Activated T-helper 2 cell treated with anti-CD3 and anti-CD28 coated beads, Interferon-gamma antibody, Interleukin-2, Interleukin-4, amounts not matched to agents 10 μg/mL and 5 μg/mL and 100 μg/mL, durations not matched to agents 14 hours and 24 hours and 36 hours (primary cell): ENCODE data around the gene OTOL1. TPM values are rescaled to one million over a fixed set of nuclear protein-coding genes. Genes with fewer than 3 reads are reported as not detected.
"Not testable (repeated sequence)": the region's sequence is repeated elsewhere in the genome, so short reads cannot be mapped to it uniquely, and the experiment has no call there.

ENCODE experiments used
- DNase-seq: peaks from one replicate; pipeline ENCODE4 v3.0.0; 2021; ENCODE audit warnings: low spot score
- H3K27ac Mint-ChIP-seq: one replicate; pipeline ENCODE4 v1.8.0; 2021; ENCODE audit warnings: mixed read lengths
- H3K27me3 Mint-ChIP-seq: one replicate; pipeline ENCODE4 v1.8.0; 2021; ENCODE audit warnings: low read depth, mixed read lengths
- H3K36me3 Mint-ChIP-seq: one replicate; pipeline ENCODE4 v1.8.0; 2021; ENCODE audit warnings: low read depth, mixed read lengths
- H3K4me1 Mint-ChIP-seq: one replicate; pipeline ENCODE4 v1.8.0; 2021; ENCODE audit warnings: low read depth, mixed read lengths
- H3K4me3 Mint-ChIP-seq: one replicate; pipeline ENCODE4 v1.8.0; 2021; ENCODE audit warnings: low read depth, mild to moderate bottlenecking, moderate library complexity, mixed read lengths
- H3K9me3 Mint-ChIP-seq: one replicate; pipeline ENCODE4 v1.8.0; 2021; ENCODE audit warnings: mixed read lengths
- intact Hi-C: fragments of 100-400 bp; cut with micrococcal nuclease; formaldehyde crosslinking; loops from one replicate; pipeline ENCODE4 v1.15.1; 2023
- total RNA-seq: library from RNA; stranded (reverse); gene quantifications from 2 replicates; pipeline ENCODE4 v1.2.3, GENCODE V29; 2022

Gene OTOL1
- total RNA-seq, 1 donor from 2014 or later, result not detected

DNA sequence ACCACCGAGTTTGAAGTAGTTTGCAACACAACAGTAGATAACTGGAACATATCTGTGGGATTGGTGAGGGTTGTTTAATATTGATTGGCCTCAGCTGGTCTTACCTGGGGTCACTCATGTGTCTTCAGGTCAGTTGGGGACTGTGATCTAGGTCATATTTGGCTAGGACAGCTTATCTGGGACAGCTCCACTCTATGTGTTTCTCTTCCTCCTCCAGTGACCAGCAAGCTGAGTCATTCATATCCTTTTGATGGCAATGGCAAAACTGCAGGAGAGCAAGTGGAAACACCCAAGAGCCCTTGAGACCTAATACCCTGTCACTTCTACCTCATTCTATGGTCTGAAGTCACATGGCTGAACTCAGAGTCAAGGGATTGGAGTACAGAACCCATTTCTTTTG lies 5.8 kb upstream of the OTOL1 start:
- H3K27ac Mint-ChIP-seq, DNase-seq, H3K9me3 Mint-ChIP-seq, H3K4me3 Mint-ChIP-seq, H3K36me3 Mint-ChIP-seq, H3K4me1 Mint-ChIP-seq, intact Hi-C loops, H3K27me3 Mint-ChIP-seq: not testable (repeated sequence)

- intact Hi-C loops, result no loop called here
- DNase-seq, result no peak
- Mint-ChIP-seq H3K4me3 (no peak overlapping the region), H3K4me1 (no peaks in the 10 kb centered on the region), H3K36me3 (no peaks in the 10 kb centered on the region), H3K9me3 (no peaks in the 10 kb centered on the region), H3K27ac (no peak overlapping the region), H3K27me3 (no peaks in the 10 kb centered on the region)
Observed at GRCh38 chr3:161498259-161498921, 1.8 kb downstream of the OTOL1 start.

GRCh38 chr3:161500068-161500796 lies 3.6 kb downstream of the OTOL1 start:
- H3K4me1 Mint-ChIP-seq, result no peaks in the 10 kb centered on the region
- no peak for DNase-seq
- H3K27me3 Mint-ChIP-seq, result no peaks in the 10 kb centered on the region
- no peak overlapping the region for H3K27ac Mint-ChIP-seq
- no peaks in the 10 kb centered on the region for H3K36me3 Mint-ChIP-seq
- no peaks in the 10 kb centered on the region for H3K9me3 Mint-ChIP-seq
- H3K4me3 Mint-ChIP-seq, result no peak overlapping the region
- intact Hi-C loops, result no loop called here

DNA sequence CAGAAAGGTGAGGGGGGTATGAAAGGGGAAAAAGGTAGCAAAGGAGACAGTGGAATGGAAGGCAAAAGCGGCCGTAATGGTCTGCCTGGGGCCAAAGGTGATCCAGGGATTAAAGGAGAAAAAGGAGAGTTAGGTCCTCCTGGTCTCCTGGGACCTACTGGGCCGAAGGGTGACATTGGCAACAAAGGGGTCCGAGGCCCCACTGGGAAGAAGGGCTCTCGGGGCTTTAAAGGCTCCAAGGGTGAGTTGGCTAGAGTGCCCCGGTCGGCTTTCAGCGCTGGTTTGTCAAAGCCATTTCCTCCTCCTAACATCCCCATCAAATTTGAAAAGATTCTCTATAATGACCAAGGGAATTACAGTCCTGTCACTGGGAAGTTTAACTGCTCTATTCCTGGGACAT lies 6.7 kb downstream of the OTOL1 start:
- no peaks in the 10 kb centered on the region for H3K9me3 Mint-ChIP-seq
- intact Hi-C loops, result no loop called here

DNA sequence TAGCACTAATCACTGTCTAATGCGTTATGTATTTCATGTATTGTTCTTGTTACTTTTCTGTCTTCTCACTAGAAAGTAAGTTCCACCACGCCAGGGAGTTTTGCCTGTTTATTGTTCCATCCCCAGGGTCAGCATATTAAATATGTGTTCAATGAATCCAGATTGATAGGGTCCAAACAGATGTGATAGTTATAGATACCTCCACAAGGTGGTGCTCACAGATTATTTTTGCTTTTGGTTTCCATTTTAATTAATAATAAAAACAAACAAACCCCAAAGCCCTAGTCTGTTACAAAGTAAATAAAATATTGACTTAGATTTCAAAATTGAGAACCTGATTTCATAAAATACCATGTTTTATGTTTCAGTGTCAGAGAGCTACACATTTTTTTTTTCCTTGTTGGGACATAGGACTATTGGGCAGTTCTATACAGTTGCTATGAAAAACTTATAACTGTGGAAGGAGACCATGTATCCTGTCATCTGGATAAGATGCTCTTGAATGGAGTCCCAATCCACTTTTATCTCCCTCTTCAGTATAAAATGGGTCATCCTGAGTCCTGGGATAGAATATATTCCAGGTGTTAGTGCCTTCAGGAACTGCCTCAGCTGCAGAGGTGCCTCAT lies 12.4 kb downstream of the OTOL1 start:
- Mint-ChIP-seq H3K9me3 (no peaks in the 10 kb centered on the region), H3K4me1 (no peaks in the 10 kb centered on the region), H3K4me3 (no peak overlapping the region), H3K27me3 (no peaks in the 10 kb centered on the region), H3K36me3 (no peaks in the 10 kb centered on the region), H3K27ac (no peak overlapping the region)
- no peak for DNase-seq
- intact Hi-C loops, result no loop called here

More for the DNA sequence above, 6.7 kb downstream of the OTOL1 start:
- Mint-ChIP-seq H3K4me1 (no peaks in the 10 kb centered on the region), H3K36me3 (no peaks in the 10 kb centered on the region), H3K4me3 (no peak overlapping the region), H3K27me3 (no peaks in the 10 kb centered on the region), H3K27ac (no peak overlapping the region)
- DNase-seq, result no peak

GRCh38 chr3:161510510-161511260 lies 14.1 kb downstream of the OTOL1 start:
- no peak for DNase-seq
- Mint-ChIP-seq H3K9me3 (no peaks in the 10 kb centered on the region), H3K27me3 (no peaks in the 10 kb centered on the region), H3K27ac (no peak overlapping the region), H3K4me1 (no peaks in the 10 kb centered on the region), H3K36me3 (no peaks in the 10 kb centered on the region), H3K4me3 (no peak overlapping the region)
- intact Hi-C loops, result no loop called here

DNA sequence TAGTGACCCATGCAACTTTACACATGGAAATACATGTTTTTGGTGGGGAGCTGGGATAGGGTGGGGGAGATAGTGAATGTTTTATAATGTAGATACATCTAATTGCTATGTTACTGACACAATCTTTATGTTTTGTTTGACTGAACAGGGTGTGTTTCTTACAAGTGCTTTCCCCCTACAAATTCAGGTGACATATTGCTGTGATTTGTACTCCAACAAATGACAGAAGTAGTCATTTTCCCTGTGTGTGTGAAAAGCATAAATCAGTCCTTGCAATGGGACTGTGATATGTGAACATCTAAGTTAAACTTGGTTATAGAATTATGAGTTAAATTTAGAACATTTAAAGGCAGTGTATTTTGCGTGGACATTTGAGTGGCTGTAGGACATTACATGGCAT lies 27.3 kb downstream of the OTOL1 start:
- no peak overlapping the region for H3K4me3 Mint-ChIP-seq

GRCh38 chr3:161531930-161532329 lies 35.3 kb downstream of the OTOL1 start:
- Mint-ChIP-seq H3K4me3 (no peak overlapping the region), H3K4me1 (no peaks in the 10 kb centered on the region), H3K27me3 (no peaks in the 10 kb centered on the region), H3K9me3 (no peaks in the 10 kb centered on the region), H3K27ac (no peak overlapping the region), H3K36me3 (no peaks in the 10 kb centered on the region)
- DNase-seq, result no peak
- intact Hi-C loops, result no loop called here

More for the DNA sequence above, 27.3 kb downstream of the OTOL1 start:
- Mint-ChIP-seq H3K4me1 (no peaks in the 10 kb centered on the region), H3K27me3 (no peaks in the 10 kb centered on the region), H3K36me3 (no peaks in the 10 kb centered on the region), H3K9me3 (no peaks in the 10 kb centered on the region), H3K27ac (no peak overlapping the region)
- DNase-seq, result no peak
- intact Hi-C loops, result no loop called here

- no peaks in the 10 kb centered on the region for H3K27me3 Mint-ChIP-seq
- H3K36me3 Mint-ChIP-seq, result no peaks in the 10 kb centered on the region
- no peaks in the 10 kb centered on the region for H3K4me1 Mint-ChIP-seq
- intact Hi-C loops, result no loop called here
- H3K9me3 Mint-ChIP-seq, result no peaks in the 10 kb centered on the region
- no peak overlapping the region for H3K4me3 Mint-ChIP-seq
- no peak for DNase-seq
- no peak overlapping the region for H3K27ac Mint-ChIP-seq
Observed at GRCh38 chr3:161540594-161540993, 44.0 kb downstream of the OTOL1 start.

- DNase-seq, result no peak
- peaks cover 2% of the 10 kb centered on the region for H3K27me3 Mint-ChIP-seq
Observed at GRCh38 chr3:161545824-161546223, 49.2 kb downstream of the OTOL1 start.

DNA sequence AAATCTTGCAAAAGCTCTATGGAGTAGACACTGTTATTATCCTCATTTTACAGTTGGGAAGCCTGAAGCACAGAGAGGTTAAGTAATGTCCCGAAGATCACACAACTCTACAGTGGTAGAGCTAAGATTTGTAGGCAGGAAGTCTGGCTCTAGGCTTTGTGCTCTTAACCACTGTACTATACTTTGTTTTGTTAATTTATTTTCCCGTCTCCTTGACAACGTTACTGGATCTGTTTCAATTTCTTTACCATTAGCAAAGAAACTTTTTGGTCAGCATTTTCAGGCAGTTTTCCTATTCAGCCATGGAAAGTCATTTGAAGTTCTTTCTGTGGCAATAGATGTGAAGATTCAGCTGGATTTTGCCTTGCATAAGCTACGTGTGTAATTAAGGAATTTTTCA lies 51.7 kb downstream of the OTOL1 start:
- Mint-ChIP-seq H3K27ac (no peak overlapping the region), H3K9me3 (no peaks in the 10 kb centered on the region), H3K4me3 (no peak overlapping the region), H3K36me3 (no peaks in the 10 kb centered on the region), H3K4me1 (no peaks in the 10 kb centered on the region), H3K27me3 (peaks cover 2% of the 10 kb centered on the region)
- intact Hi-C loops, result no loop called here
- DNase-seq, result no peak

More at GRCh38 chr3:161545824-161546223, 49.2 kb downstream of the OTOL1 start:
- H3K9me3 Mint-ChIP-seq, result no peaks in the 10 kb centered on the region
- no peaks in the 10 kb centered on the region for H3K36me3 Mint-ChIP-seq
- no peak overlapping the region for H3K4me3 Mint-ChIP-seq
- H3K4me1 Mint-ChIP-seq, result no peaks in the 10 kb centered on the region
- intact Hi-C loops, result no loop called here
- no peak overlapping the region for H3K27ac Mint-ChIP-seq

DNA sequence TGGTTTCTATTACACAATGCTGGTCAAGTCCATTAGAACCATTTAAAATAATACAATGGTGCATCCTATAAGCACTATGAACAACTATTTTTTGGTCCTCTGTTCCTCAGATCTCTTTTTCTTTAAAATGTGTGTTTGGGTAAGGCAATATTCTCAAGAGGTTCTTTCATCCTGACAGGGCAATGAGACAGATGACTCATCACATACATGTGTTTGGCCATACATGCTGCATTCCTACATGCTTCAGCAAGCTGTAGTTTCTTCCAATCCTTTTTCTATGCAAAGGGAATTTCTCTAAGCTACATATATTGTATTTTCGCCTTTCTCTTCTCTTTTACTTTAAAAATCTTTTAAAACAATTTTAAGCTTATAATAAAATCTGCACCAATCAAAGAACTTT lies 52.7 kb downstream of the OTOL1 start:
- intact Hi-C loops, result no loop called here
- no peaks in the 10 kb centered on the region for H3K9me3 Mint-ChIP-seq
- no peak overlapping the region for H3K27ac Mint-ChIP-seq

More for the DNA sequence above, 52.7 kb downstream of the OTOL1 start:
- Mint-ChIP-seq H3K4me1 (no peaks in the 10 kb centered on the region), H3K27me3 (peaks cover 2% of the 10 kb centered on the region), H3K36me3 (no peaks in the 10 kb centered on the region), H3K4me3 (no peak overlapping the region)
- DNase-seq, result no peak
